Subcutaneous abdominal adipose tissue (tissue), 5 donors: ENCODE data around the gene BRD9.
A peak's percentile ranks its signal among the peaks of the same experiment; 100 is the strongest.

ENCODE experiments used
- H3K27ac ChIP-seq: one replicate; pipeline ENCODE4 v1.7.0; 2013; ENCODE audit warnings: low read depth, mild to moderate bottlenecking, inconsistent platforms, low read length, moderate library complexity
- H3K27me3 ChIP-seq, 5 donors: one replicate each; pipeline ENCODE4 v1.7.0; 2013; ENCODE audit warnings: low read length in 5 of 5, inconsistent platforms in 1 of 5; ENCODE audit not compliant: control insufficient read depth in 5 of 5, insufficient read depth in 4 of 5
- H3K36me3 ChIP-seq, 5 donors: one replicate each; pipeline ENCODE4 v1.7.0; 2013; ENCODE audit warnings: low read length in 5 of 5; ENCODE audit not compliant: control insufficient read depth in 5 of 5, insufficient read depth in 5 of 5
- H3K4me1 ChIP-seq, 5 donors: one replicate each; pipeline ENCODE4 v1.7.0; 2013; ENCODE audit warnings: low read length in 5 of 5, mild to moderate bottlenecking in 3 of 5, moderate library complexity in 1 of 5; ENCODE audit not compliant: control insufficient read depth in 5 of 5, insufficient read depth in 5 of 5
- H3K4me3 ChIP-seq, 5 donors: one replicate each; pipeline ENCODE4 v1.7.0; 2013; ENCODE audit warnings: low read length in 5 of 5, low read depth in 1 of 5
- H3K9ac ChIP-seq, 5 donors: one replicate each; pipeline ENCODE4 v1.7.0; 2013; ENCODE audit warnings: low read length in 5 of 5, mild to moderate bottlenecking in 4 of 5, moderate library complexity in 3 of 5
- H3K9me3 ChIP-seq, 5 donors: one replicate each; pipeline ENCODE4 v1.7.0; 2013; ENCODE audit warnings: low read length in 5 of 5; ENCODE audit not compliant: control insufficient read depth in 5 of 5
- donor health status: healthy.
- donor health status: healthy.
- donor health status: healthy.
- donor health status: healthy.
- donor health status: healthy.

Gene BRD9

GRCh38 chr5:902129-902916 lies 9.7 kb upstream of the BRD9 start:
- H3K27ac ChIP-seq, result no peak overlapping the region

DNA sequence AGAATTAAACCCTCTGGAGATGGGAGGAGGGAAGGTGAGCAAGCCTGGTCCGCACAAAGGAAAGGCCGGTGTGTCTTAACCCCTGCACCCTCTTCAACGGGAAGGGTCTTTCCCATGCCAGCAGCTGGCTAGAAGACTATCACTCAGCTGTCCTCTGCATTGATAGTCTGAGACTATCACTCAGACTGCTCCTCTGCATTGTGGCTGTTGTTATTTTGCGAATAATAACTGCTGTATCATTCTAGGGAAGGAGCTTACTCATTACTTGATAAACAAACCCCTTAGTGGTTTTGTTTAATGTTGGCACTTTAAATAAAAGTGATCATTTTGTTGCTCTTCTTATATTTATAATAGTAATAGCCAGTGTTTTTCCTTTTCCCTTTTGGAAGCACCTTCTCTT lies 8.2 kb upstream of the BRD9 start:
- no peaks in the 10 kb centered on the region for H3K27me3 ChIP-seq
- no peaks in the 10 kb centered on the region for H3K9me3 ChIP-seq
- no peak overlapping the region for H3K4me3 ChIP-seq
- no peaks in the 10 kb centered on the region for H3K36me3 ChIP-seq
- no peak overlapping the region for H3K9ac ChIP-seq
- no peaks in the 10 kb centered on the region for H3K4me1 ChIP-seq
- H3K27ac ChIP-seq, result no peak overlapping the region

More at GRCh38 chr5:902129-902916, 9.7 kb upstream of the BRD9 start:
- no peaks in the 10 kb centered on the region for H3K9me3 ChIP-seq
- no peak overlapping the region for H3K9ac ChIP-seq
- H3K4me1 ChIP-seq, result no peaks in the 10 kb centered on the region
- no peaks in the 10 kb centered on the region for H3K36me3 ChIP-seq
- H3K4me3 ChIP-seq, result no peak overlapping the region
- H3K27me3 ChIP-seq, result no peaks in the 10 kb centered on the region

GRCh38 chr5:893711-894110 lies 1.1 kb upstream of the BRD9 start:
- Histone ChIP-seq H3K9ac (no peak overlapping the region), H3K36me3 (peaks cover 2 to 24% (median 20%) of the 10 kb centered on the region in 5 donors), H3K27ac (no peak overlapping the region), H3K9me3 (no peaks in the 10 kb centered on the region), H3K27me3 (no peaks in the 10 kb centered on the region), H3K4me3 (peak overlapping the region in 1 of 5 donors; percentile 83), H3K4me1 (peaks cover 2 to 29% (median 27%) of the 10 kb centered on the region in 5 donors)

DNA sequence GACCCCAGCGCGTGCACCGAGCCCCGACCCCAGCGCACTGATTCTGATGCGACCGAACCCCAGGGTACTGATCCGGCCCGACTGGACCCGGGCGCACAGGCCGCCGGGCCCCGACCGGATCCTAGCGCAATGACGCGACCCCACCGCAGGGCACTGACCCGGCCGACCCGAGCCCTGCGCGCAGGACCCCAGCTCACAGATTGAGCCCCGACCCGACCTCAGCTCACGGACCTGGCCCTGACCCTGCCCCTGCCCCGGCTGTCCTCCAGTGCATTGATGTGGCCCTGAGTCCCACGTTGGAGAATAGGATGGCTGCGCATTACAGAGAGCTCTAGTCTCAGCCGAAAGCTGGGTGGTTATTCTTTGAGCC lies 521 bp upstream of the BRD9 start:
- H3K9ac ChIP-seq, result peak overlapping the region in 4 of 5 donors; percentile 41 to 91 (median 68)
- H3K4me3 ChIP-seq, result peak overlapping the region in 4 of 5 donors; percentile 83 to 95 (median 89)
- H3K36me3 ChIP-seq, result peaks cover 3 to 30% (median 25%) of the 10 kb centered on the region in 5 donors
- no peaks in the 10 kb centered on the region for H3K27me3 ChIP-seq
- H3K4me1 ChIP-seq, result peaks cover 2 to 35% (median 32%) of the 10 kb centered on the region in 5 donors
- no peak overlapping the region for H3K27ac ChIP-seq
- no peaks in the 10 kb centered on the region for H3K9me3 ChIP-seq

DNA sequence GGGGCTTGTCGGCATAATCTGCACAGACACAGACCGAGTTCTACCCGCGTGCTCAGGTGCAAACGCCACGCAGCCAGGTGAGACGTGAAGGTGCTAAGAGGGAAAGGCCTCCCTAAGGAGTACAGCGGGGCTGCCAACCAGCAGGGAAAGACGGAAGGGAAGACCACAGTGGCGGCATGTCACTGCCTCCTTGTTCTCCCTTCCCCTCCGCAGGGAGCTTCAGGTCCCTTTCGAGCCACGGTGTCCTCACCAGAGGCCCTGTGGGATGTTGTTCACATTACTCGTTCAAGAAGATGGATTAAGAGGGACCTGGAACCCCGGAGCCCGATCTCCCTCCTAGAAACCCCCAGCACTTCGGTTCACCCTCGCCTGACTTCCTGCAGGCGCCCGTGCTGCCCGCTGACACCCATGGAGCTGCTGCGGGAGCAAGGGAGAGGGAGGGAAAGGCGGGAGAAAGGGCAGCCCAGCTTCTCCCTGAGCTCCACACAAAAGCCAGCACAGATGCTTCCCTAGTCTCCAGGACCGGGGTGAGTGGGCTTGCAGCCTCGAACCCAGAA lies 686 bp downstream of the BRD9 start:
- Histone ChIP-seq H3K9ac (peak overlapping the region; percentile 80 to 92 (median 91)), H3K4me3 (peak overlapping the region; percentile 83 to 95 (median 90)), H3K27me3 (no peaks in the 10 kb centered on the region), H3K9me3 (no peaks in the 10 kb centered on the region), H3K4me1 (peaks cover 2 to 40% (median 34%) of the 10 kb centered on the region in 5 donors), H3K36me3 (peaks cover 8 to 42% (median 36%) of the 10 kb centered on the region in 5 donors), H3K27ac (peak overlapping the region; percentile 69)

GRCh38 chr5:891117-891836 lies 1.3 kb downstream of the BRD9 start:
- Histone ChIP-seq H3K9ac (peak overlapping the region in 4 of 5 donors; percentile 80 to 92 (median 91)), H3K27ac (peak overlapping the region; percentile 69), H3K27me3 (no peaks in the 10 kb centered on the region), H3K9me3 (no peaks in the 10 kb centered on the region), H3K4me3 (peak overlapping the region; percentile 83 to 95 (median 90)), H3K4me1 (peaks cover 2 to 40% (median 34%) of the 10 kb centered on the region in 5 donors), H3K36me3 (peaks cover 8 to 48% (median 42%) of the 10 kb centered on the region in 5 donors)

DNA sequence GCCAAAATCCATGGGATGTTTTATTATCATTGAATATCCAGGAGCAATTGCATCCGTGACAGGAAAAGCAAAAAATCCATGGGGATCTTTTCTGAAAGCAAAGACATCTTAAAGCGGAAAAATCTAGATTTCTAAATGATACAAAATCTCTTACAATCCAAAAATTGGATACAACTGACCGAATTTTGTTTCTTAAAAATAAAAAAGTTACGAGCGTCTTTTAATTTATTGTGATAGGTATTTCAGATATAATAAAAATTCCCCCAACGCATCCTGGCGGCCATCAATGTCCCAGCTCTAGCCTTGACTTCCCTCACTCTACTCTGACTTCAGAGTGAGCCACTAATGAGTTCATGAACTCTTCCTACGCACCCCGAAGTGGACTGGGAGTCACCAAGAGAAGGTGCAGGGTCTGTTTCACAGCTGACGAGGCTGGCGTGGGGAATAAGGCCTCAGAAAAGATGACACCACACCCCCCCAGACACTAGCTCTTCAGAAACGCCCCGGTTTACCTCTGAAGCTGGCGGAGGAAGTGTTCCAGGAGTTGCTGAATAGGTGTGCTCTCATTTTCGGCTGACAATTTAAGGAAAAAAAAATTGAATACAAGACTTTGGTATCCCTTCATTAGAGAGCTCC lies 3.4 kb downstream of the BRD9 start:
- Histone ChIP-seq H3K27me3 (no peaks in the 10 kb centered on the region), H3K4me3 (no peak overlapping the region), H3K9me3 (no peaks in the 10 kb centered on the region), H3K36me3 (peaks cover 8 to 69% (median 63%) of the 10 kb centered on the region in 5 donors), H3K9ac (no peak overlapping the region), H3K27ac (peak overlapping the region; percentile 57), H3K4me1 (peaks cover 2 to 40% (median 34%) of the 10 kb centered on the region in 5 donors)

DNA sequence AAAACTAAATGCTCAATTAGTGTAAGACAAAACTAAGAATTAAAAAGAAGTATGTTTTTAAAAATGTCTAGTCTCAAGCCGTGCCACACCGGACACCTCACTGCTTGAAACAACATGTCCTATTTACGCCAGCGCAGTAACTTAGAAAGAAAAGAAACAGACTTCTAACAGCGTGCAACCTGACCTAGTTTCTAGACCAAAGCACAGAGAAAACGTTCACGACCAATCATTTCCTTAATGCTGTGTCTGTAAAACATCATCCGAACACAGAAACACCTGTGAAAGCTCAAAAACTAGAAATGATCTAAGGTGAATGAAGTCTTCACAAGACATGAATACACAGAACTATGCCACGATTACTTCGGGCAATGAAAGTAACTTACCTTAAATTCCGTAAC lies 4.0 kb downstream of the BRD9 start:
- no peaks in the 10 kb centered on the region for H3K9me3 ChIP-seq
- H3K4me3 ChIP-seq, result no peak overlapping the region
- H3K9ac ChIP-seq, result no peak overlapping the region
- peaks cover 8 to 75% (median 68%) of the 10 kb centered on the region in 5 donors for H3K36me3 ChIP-seq
- peak overlapping the region; percentile 57 for H3K27ac ChIP-seq
- H3K27me3 ChIP-seq, result no peaks in the 10 kb centered on the region
- H3K4me1 ChIP-seq, result peaks cover 2 to 40% (median 34%) of the 10 kb centered on the region in 5 donors

DNA sequence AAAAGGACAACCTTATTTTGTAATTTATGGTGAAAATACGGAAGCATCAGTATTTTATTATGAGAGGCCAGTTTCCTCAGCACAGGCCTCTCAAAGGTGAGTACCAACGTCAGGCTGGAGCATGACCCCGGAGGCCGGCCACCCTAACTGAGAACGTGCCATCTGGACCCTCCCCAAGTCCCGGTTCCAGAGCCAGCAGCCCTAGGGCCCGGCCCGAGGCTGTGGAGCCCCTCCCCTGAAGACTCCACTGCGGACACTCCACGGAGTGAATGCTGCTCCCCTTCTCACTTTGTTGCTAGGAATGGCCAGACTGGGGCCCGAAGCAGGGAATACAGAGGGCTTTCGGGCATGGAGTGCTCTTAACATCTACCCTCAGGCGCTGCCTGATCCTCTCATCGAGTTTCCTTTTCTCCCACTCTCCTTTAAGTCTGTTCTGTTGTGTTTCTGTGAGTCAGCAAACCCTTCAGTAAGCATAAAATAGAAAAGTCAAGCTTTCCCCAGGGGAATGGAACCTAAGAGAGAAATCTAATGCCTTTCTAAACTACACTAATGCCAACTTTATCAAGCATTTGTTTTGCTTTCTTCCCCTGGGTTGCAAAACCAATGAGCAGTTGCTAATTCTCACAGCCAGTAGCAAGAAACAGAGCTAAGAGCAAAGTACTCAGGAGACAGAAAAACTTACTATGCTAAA lies 4.5 kb downstream of the BRD9 start:
- no peaks in the 10 kb centered on the region for H3K27me3 ChIP-seq
- peaks cover 8 to 80% (median 73%) of the 10 kb centered on the region in 5 donors for H3K36me3 ChIP-seq
- peak overlapping the region; percentile 57 for H3K27ac ChIP-seq
- H3K4me1 ChIP-seq, result peaks cover 2 to 35% (median 30%) of the 10 kb centered on the region in 5 donors
- H3K4me3 ChIP-seq, result no peak overlapping the region
- H3K9me3 ChIP-seq, result no peaks in the 10 kb centered on the region
- H3K9ac ChIP-seq, result no peak overlapping the region
